H1 (cell line): ENCODE measurements around the gene FAM13C. TPM values are rescaled to one million over a fixed set of nuclear protein-coding genes. Genes with fewer than 3 reads are reported as not detected.

Source experiments
- BACH1 ChIP-seq: IDR thresholded peaks from 2 replicates; pipeline ENCODE4 v1.6.1; 2012; ENCODE audit warnings: low read length, improper control_type of control experiment
- KDM4A ChIP-seq: IDR thresholded peaks from one replicate; pipeline ENCODE4 v1.7.1; 2012; ENCODE audit warnings: low read depth, mild to moderate bottlenecking, moderate library complexity, low read length, inconsistent platforms; ENCODE audit not compliant: severe bottlenecking
- RXRA ChIP-seq: IDR thresholded peaks from 2 replicates; pipeline ENCODE4 v1.6.1; 2011; ENCODE audit warnings: low read depth, mild to moderate bottlenecking, low read length, moderate library complexity; ENCODE audit not compliant: insufficient read depth
- polyA plus RNA-seq, 7 experiments: library from polyadenylated mRNA; depleted of rRNA in 3 of 7; stranded (reverse) in 5 of 7; unstranded in 2 of 7; fragments of >200 nt in 5 of 7; fragments of 200-250 nt in 2 of 7; gene quantifications; 1 replicate in 5 of 7; 2 replicates in 1 of 7; 4 replicates in 1 of 7; pipeline versions ENCODE4 v1.2.1 to v1.2.3, GENCODE V29; 2011 to 2013; ENCODE audit warnings: missing spikeins in 2 of 7, mixed read lengths in 2 of 7
- total RNA-seq: library from RNA; stranded (reverse); fragmentation: NEBNext Ultra II Directional; extraction: Animal tissue kit (Norgen Biotek cat#: 25700); gene quantifications from 2 replicates; pipeline ENCODE4 v1.2.1, GENCODE V29; 2021

FAM13C gene
- total and polyA plus RNA-seq, 2 of the 8 experiments (the other 6 are each of a cell fraction or from before 2014, with no cell fraction given) = 0.56 to 0.62 TPM

- no peak for TF ChIP-seq KDM4A
- TF ChIP-seq BACH1 = no peak
- no peak for TF ChIP-seq RXRA
- TF ChIP-seq, all 59 proteins: peak for 0
These were observed 62.0 kb downstream of the FAM13C start (continued) for GRCh38 chr10:59300386-59300785.
